ENCODE data around the gene SEMA5A. TPM values are rescaled to one million over a fixed set of nuclear protein-coding genes. Genes with fewer than 3 reads are reported as not detected.

Gene SEMA5A
- total and polyA plus RNA-seq, 2 of the 8 experiments (the other 6 are each of a cell fraction or from before 2014, with no cell fraction given): 5.3 to 8.9 TPM

- FAIRE-seq (no peak), DNase-seq (ENCODE audit: low read depth in 1 of 2, low spot score in 2 of 2) (no peak)
- no peak overlapping the region for H3K18ac ChIP-seq (ENCODE audit: extremely low read depth, low read length)
- H3K4me3 ChIP-seq (ENCODE audit: extremely low read depth in 1 of 4, insufficient read depth in 2 of 4, low read depth in 3 of 4, low read length in 4 of 4): no peak overlapping the region
- H3K4me1 ChIP-seq (replicated peaks in 1 of 4; ENCODE audit: control insufficient read depth in 3 of 4, insufficient read depth in 4 of 4, low read length in 3 of 4): peaks cover 0 to 3% (median 0%) of the 10 kb centered on the region in 4 experiments; a peak in 2 of 7 replicates
- no peak overlapping the region for H4K8ac ChIP-seq (ENCODE audit: extremely low read depth, insufficient read depth, low read length)
- no peak overlapping the region for H3K14ac ChIP-seq (ENCODE audit: insufficient read length)
- TF ChIP-seq SIRT6 (IDR thresholded peaks at IDR 0.05; ENCODE audit: low read length) (no peak), RFX5 (IDR thresholded peaks at IDR 0.05; ENCODE audit: borderline replicate concordance, low read depth, low read length) (no peak)
- H3K23ac ChIP-seq (ENCODE audit: insufficient read length): no peak overlapping the region
- H3K9me3 ChIP-seq (ENCODE audit: insufficient read depth in 2 of 2, low read depth in 1 of 2, low read length in 1 of 2): no peaks in the 10 kb centered on the region
- no peaks in the 10 kb centered on the region for H3K23me2 ChIP-seq (ENCODE audit: low read depth, low read length)
- H2BK15ac ChIP-seq (ENCODE audit: low read length): no peak overlapping the region
- no peaks in the 10 kb centered on the region for H3K27me3 ChIP-seq (replicated peaks in 1 of 4; ENCODE audit: control insufficient read depth in 3 of 4, extremely low read depth in 1 of 4, insufficient read depth in 3 of 4, low read length in 3 of 4)
- no peak overlapping the region for H4K91ac ChIP-seq (replicated peaks; ENCODE audit: insufficient read length, low read length)
- H2BK20ac ChIP-seq (ENCODE audit: low read length): no peak overlapping the region
- no peak overlapping the region for H2AK5ac ChIP-seq (ENCODE audit: low read depth, low read length)
- H2BK12ac ChIP-seq (ENCODE audit: low read depth, low read length): no peak overlapping the region
- H3K79me1 ChIP-seq (ENCODE audit: low read depth, low read length): no peaks in the 10 kb centered on the region
- WGBS, 2 experiments (ENCODE audit: extremely low coverage in 1 of 2, insufficient coverage in 1 of 2, insufficient read length in 1 of 2, insufficient replicate concordance in 2 of 2, low coverage in 1 of 2, low lambda C conversion rate in 2 of 2, missing lambda C conversion rate in 1 of 2): 85% methylated on average over 1 of the region's 1 CpG; no CpG with 5 or more reads in 1 of the 2 experiments
- no peak overlapping the region for H3K9ac ChIP-seq (replicated peaks in 1 of 4; ENCODE audit: extremely low read depth in 1 of 4, low read depth in 3 of 4, low read length in 3 of 4)
- no peaks in the 10 kb centered on the region for H4K20me1 ChIP-seq (replicated peaks in 1 of 2; ENCODE audit: control insufficient read depth in 1 of 2, insufficient read depth in 2 of 2, low read length in 2 of 2)
- H3K79me2 ChIP-seq (ENCODE audit: control insufficient read depth in 1 of 2, insufficient read depth in 2 of 2, low read length in 2 of 2): no peaks in the 10 kb centered on the region
- no peak overlapping the region for H3K4ac ChIP-seq (replicated peaks; ENCODE audit: insufficient read length, low read depth, low read length)
- no peak overlapping the region for H3K4me2 ChIP-seq (ENCODE audit: insufficient read depth in 1 of 2, low read depth in 2 of 2, low read length in 2 of 2)
- no peak overlapping the region for H2BK120ac ChIP-seq (replicated peaks; ENCODE audit: low read depth, low read length)
- no peak overlapping the region for H3K27ac ChIP-seq (ENCODE audit: low read depth, low read length)
- H2AFZ ChIP-seq (ENCODE audit: low read length): no peak overlapping the region
- H4K5ac ChIP-seq (ENCODE audit: insufficient read length, low read depth, low read length): no peak overlapping the region
- ChIA-PET CTCF (ENCODE audit: partially characterized antibody) (interaction anchor here (1.2 to 1.5 kb wide), 2 partner anchors 9 kb away, joined by 3 to 5 read pairs; no protein-coding TSS in a partner anchor), POLR2A (ENCODE audit: partially characterized antibody) (no interaction called here)
- H2BK5ac ChIP-seq (ENCODE audit: low read depth, low read length): no peak overlapping the region
- H3K36me3 ChIP-seq (ENCODE audit: control insufficient read depth in 2 of 4, insufficient read depth in 4 of 4, low read length in 3 of 4): no peaks in the 10 kb centered on the region
- no peak overlapping the region for H3K56ac ChIP-seq (replicated peaks; ENCODE audit: insufficient read length, low read depth, low read length)
Measured at GRCh38 chr5:9197881-9198260, 348.0 kb downstream of the SEMA5A start.

All from H1 (cell line).